Kidney tubule cell (primary cell): ENCODE results near the gene PLA2G4B.

ENCODE experiments used
- DNase-seq: peaks from one replicate; pipeline ENCODE4 v3.0.0-alpha.2; 2018; ENCODE audit warnings: low spot score

Gene PLA2G4B

DNA sequence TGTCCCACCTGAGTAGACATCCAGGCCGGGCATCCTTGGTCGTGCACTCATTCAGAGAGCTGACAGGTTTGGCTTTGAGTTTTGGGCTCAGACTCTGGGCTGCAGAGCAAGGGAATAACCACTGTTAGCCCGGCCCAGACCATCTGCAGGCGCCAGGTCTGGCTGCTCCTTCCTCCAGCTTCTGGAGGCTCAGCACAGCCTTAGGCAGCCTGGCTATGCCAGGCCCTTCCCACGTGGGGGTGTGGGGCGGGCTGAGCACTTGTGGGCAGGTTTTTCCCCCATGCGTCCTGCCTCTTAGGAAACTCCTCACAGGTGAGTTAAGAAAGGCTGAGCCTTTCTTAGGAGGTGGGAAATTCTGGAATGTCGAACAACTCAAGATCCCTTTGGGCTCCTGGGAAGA lies 11.2 kb downstream of the PLA2G4B start:
- DNase-seq = no peak

GRCh38 chr15:41850482-41851166 lies 12.0 kb downstream of the PLA2G4B start:
- no peak for DNase-seq

DNA sequence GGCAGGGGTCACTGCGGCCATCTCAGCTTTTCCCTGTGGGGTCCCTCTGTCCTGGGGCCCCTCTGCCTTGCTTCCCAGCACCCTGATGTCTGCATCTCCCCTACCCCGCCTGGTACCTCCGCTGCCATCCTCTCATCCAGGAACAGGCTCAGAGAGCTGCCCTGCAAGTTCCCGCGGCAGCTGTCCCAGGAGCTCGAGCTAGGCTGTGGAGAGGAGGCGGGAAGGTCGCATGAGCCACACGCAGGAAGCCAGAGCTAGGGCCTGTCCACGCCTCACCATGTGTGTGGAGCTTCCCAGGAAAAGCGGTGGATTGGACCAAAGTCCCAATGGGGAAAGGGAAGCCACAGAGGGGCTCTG lies 12.5 kb downstream of the PLA2G4B start:
- DNase-seq = no peak

GRCh38 chr15:41851755-41852370 lies 13.2 kb downstream of the PLA2G4B start:
- DNase-seq = no peak

DNA sequence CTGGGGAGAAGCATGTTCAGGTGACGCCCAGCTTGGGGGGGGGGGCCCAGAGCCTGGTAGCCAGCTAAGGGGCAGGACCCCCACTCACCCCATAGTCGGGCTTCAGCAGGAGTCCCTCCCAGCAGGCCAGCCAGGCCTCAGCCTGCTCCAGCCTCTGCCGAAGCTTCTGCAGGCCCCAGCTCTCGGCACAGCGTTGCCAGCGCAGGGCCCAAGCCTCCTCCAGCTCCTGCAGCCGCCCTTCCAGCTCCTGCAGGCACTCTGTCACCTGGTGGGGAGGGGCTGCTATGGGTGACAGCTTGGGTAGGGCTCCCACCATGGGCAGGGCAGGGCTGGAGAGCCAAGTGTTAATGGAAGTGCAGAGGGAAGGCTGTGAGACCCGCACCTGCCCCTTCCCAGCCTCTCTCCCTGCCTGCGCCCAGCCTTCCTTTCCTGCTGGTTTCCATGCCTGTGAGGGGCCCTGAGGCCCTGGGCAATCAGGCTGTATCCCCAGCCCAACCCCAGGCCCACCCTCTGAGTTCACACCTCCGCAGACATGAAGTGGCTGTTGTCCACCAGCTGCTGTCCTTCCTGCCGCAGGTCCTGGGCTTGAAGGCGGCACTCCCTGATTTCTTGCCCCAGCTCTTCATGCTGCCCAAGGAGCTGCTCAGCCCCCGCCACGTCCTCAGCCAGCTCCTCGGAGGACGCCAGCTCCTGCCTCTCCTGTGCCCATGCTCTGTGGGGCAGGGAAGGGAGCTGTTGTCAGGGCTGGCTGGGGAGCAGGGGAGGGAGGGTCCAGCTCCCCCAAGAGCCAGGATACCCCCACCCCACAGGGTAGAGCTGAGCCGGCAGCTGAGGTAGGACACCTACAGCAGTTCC lies 14.3 kb downstream of the PLA2G4B start:
- no peak for DNase-seq

DNA sequence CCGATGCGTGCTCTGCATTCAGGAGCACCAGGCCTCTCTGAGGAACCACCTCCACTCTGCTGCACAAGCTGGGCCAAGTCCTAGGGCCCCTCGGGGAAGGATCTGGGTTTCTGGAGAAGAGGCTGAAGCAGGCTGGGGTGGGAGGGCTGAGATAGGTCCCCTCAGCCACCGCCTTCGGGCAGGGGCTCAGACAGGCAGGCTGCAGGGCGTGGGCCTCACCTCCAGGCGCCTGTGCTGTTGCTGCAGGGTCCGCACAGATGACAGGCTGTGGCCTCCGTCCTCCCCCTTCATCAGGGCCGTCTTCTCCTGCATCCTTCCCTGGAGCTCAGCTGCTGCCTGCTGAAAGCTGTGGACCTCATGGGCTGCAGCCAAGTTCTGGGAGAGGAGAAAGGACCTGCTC lies 15.2 kb downstream of the PLA2G4B start:
- DNase-seq = no peak

DNA sequence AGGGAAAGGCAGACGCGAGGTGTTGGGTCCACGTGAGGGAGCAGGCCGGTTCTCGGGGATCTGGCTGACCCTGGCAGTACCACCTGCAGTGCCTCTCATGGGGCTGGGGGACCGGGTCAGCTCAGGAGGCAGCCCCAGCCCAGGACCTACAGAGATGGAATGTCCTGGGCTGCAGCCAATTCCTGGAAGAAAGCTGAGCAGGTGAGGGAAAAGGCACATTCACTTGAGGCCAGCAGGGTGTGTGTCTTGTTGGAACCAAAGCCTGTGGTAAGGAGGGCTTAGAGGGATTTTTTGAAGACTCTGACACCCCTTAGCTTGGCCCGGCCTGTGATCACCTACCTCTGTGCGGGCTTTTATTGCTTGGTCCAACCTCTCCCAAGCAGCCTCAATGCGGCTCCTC lies 15.8 kb downstream of the PLA2G4B start:
- no peak for DNase-seq

- no peak for DNase-seq
Observed at GRCh38 chr15:41855261-41855961, 16.8 kb downstream of the PLA2G4B start.

DNA sequence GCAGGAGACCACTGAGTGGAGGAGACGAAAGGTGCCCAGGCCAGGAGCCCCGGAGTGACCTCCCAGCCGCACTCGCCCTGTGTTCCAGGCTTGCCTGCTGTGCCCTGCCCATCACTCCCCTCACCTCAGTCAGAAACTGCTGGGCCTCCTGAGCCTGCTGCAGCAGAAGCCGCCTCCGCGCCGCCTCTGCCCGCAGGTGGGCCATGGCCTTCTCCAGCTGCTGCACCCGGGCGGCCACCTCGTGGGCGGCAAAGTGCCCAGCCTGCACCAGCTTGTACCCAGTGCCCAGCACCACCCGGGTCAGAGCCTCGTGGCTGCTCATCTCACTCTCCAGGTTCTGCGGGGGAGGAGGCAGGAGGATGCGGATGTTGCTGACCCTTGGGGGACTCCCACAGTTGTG lies 17.6 kb downstream of the PLA2G4B start:
- DNase-seq = no peak

DNA sequence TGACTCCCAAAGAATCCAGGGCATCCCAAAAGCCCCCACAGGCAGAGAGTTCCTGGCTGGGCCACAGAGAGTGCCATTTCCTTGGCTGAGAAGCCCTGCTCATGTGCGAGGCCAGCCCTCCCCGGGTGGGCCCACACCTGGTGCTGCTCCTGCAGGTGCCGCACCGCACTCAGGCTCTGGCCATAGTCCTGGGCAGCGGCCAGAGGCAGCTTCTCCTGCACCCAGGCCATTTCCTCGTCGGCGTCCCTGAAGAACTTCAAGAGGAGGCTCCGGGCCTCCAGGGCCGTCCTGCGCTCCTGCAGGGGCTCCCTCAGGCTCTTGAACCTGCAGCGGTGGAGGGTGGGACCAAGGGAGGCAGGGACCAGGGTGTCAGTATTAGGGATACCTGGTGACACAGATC lies 18.1 kb downstream of the PLA2G4B start:
- DNase-seq = no peak

DNA sequence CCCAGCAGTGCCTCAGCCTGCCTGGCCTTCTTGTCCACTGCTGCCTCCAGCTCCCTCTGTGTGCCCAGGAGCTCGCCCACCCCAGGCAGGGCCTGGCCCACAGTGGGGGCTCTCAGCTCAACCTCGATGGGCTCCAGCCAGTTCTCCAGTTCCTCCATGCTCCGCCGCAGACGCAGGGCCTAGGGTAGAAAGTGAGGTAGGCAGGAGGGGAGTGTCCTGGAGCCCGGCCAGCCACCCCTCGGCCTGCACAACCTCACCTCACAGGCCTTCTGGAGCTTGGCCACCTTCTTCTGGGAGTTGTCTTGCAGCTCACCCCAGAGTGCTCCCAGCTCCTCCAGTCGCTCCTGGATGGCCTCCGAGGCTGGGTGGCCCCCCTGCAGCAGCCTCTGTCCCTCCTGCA lies 18.7 kb downstream of the PLA2G4B start:
- no peak for DNase-seq

- no peak for DNase-seq
Observed at GRCh38 chr15:41858756-41859155, 20.1 kb downstream of the PLA2G4B start.

DNA sequence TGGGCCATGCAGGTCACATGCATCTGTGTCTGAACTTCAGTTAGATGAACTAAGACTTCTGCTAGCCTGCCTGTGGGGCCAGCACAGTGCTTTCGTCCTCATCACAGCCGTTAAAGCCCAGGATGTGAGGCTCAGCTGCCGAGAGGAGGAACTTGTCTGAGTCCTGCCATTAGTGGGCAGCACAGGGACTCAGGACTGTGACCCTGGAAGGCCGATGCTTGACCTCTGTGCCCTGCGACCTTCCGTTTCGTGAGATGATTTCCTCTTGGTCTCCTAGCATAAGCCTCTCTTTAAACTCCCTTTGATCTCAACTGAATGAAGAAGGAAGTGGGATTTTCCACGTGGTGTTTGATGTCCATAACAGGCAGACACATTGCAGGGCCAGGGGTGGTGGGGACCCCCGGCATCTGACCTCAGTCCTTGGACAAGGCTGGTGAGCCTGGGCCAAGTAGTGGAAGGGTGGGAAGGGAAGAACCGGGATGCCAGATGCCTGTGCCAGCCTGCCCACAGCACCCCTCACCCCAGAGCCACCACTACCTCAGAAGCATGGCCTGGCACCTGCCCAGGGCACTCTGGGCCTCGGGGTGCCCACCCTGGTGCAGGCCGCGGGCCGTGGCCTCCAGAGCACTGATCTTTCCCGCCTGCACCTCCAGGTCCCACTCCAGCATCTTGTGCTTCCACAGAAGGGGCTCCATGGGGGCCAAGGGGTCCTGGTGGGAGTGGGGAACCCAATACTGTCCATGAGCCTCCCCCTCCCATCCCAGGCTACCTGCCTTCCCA lies 21.6 kb downstream of the PLA2G4B start:
- no peak for DNase-seq

DNA sequence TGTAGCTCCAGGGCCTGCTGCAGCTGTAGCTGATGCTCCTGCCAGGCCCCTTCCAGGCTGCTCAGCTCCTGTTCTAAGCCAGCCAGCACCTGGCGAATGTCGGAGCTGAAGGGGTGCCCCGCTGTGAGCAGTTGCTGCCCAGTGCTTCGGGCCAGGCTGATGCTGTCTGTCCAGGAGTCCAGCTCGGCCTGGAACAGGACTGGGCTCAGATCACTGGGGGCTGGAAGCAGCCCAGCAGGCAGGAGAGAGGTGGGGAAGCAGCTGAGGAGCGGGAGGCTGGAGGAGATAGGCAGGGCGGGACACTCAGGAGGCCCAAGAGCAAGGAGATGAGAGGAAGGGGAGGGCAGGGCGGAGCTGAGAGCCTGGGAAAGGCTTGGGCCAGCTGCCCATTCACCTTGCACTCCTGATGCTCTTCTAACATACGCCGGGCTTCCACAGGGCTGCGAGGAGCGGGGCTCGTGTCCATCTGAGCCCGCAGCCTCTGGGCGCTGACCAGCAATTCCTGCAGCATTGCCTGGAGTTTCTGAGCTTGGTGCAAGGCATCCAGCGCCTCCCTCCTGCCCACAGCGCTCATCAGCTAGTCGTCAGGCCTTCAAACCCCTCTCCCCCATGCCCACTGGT lies 23.2 kb downstream of the PLA2G4B start:
- no peak for DNase-seq

GRCh38 chr15:41862515-41863116 lies 24.0 kb downstream of the PLA2G4B start:
- peak; percentile 20 for DNase-seq

DNA sequence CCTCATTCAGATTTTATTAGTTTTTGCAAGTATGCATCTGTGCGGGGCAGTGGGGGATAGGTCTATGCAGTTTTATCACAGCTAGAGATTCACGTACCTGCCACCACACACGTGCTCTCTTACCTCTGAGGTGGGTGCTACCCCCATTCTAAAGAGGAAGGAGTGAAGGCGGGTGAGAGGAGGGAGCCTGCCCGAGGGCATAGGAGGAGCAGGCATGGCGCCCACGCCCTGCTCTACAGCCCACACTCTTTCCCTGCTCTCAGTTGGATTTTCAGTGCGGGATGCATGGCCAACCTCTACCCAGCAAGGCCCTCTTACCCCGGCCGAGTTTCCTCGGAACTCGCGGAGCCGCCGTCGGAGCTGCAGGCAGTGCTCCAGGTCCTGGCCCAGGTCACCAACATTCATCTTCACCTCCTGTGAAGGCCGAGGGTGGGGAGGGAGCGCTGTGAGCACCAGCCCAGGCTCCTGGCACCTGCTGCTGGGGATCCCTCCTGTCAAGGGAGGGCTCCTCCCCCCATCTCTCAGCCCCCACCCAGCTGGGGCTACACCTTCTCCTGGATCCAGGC lies 26.9 kb downstream of the PLA2G4B start:
- no peak for DNase-seq

- no peak for DNase-seq
Observed at GRCh38 chr15:41866263-41866703, 27.6 kb downstream of the PLA2G4B start.

DNA sequence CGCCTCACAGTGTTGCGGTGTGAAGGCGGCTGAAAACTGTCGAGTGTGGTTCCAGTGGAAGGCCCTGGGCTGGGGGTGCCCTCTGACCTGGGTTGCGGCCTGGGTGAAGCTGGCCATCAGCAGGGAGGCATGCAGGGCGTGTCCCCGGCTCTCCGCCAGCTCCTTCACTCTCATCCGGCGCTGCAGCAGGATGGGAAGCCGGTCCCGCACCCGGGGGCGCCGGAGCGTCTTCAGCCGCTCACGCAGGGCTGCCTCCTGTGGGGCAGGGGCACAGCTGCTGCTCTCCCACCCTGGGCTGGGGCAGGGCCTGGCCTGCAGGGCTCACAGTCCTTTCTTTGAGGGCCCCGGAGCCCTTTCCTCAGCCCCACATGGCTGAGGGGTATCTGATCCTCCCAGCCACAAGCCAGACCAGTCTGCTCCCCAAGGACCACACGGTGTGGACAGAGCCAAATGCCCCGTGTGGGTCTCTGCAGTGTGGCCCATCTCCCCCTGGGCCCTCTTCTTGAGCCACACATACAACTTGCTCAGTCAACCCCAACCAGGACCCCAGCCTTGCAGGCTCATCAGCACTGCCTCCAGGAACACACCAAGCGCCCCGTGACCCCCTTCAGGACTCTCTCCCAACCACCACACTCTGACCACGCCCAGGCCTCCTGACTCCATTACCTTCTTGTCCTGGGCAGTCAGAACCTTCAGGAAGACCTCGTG lies 28.4 kb downstream of the PLA2G4B start:
- DNase-seq = no peak

DNA sequence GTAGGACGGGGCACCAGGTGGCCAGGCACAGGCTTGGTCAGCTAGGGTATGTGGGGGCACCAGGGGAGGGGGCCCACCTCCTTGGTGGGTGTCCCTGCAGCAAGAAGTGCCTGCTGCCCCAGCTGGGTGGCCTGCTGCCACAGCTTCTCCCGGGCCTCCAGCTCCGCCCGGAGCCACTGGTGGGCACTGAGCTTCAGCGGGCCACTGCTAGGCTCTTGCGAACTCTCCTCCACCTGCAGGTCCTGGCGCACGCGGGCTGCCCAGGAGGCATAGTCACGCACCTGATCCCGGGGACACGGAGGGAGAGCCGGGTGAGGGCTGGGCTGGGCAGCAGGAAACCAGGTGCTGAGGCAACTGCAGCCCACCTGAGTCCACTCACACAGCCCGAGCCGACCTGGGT lies 29.7 kb downstream of the PLA2G4B start:
- no peak for DNase-seq
